B cell (primary cell): Measurements from ENCODE around the gene CTNNBL1.

Experiments used
- CTCF ChIP-seq: fragments of 200-600 bp; IDR thresholded peaks from one replicate; pipeline ENCODE4 v1.8.0; 2022; ENCODE audit warnings: antibody characterized with exemption, mild to moderate bottlenecking
- EZH2 ChIP-seq: IDR thresholded peaks from 2 replicates; pipeline ENCODE4 v1.6.1; 2012; ENCODE audit warnings: borderline replicate concordance, low read depth, mild to moderate bottlenecking, moderate library complexity, low read length; ENCODE audit not compliant: insufficient read depth, poor library complexity, severe bottlenecking

GRCh38 chr20:37845241-37845681 is 151.4 kb downstream of the CTNNBL1 start:
- TF ChIP-seq CTCF: no peak
- TF ChIP-seq EZH2: no peak
